NCI-H1930 (cell line): ENCODE results near the gene DESI1.
"Not testable (repeated sequence)": the region's sequence is repeated elsewhere in the genome, so short reads cannot be mapped to it uniquely, and the experiment has no call there.

ENCODE experiments used
- DNase-seq, 2 experiments: peaks; one replicate each; lab custom pipeline; 2025; lab: John Stamatoyannopoulos, UW

DESI1 gene

DNA sequence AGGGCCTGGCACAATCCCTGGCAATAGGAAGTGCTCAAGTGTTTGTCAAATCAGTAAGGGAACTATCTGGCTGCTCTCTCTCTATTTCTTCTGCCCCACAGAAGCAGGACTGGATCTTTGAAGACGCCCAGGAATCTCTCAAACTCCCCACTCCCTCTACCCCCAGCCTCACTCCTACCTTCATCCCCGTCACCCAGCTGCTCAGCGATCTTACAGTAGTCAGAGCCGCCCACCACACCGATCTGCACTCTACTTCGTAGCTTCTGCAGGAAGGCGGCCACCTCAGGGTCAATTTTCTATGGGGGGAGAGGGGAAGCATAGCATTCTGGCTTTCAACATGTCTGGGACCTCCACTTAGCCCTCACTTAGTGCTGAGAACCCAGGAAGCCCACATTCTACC, 34.9 kb downstream of the DESI1 start:
- DNase-seq: no peak

- DNase-seq: no peak
These were observed 36.0 kb downstream of the DESI1 start for GRCh38 chr22:41584881-41585280.

GRCh38 chr22:41582694-41583093, 38.1 kb downstream of the DESI1 start:
- no peak for DNase-seq

DNA sequence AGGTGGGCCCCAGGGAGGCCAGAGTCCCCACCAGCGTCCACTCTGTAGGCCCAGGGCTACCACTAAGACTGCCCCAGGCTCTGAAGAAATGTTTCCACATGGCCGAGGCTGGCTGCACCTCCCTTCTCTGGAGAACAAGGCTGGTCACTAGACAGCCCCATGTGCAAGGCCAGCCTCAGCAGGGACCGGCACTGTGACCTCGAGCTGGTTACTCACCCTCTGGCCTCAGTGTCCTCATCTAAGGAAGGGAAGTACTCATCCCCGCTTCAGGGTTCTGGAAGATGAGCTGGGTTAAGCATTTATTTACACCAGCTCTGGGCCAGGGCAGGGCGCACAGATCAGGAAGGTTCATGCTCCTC, 40.9 kb downstream of the DESI1 start:
- DNase-seq: no peak

- no peak for DNase-seq
These were observed 41.4 kb downstream of the DESI1 start for GRCh38 chr22:41579297-41579996.

GRCh38 chr22:41578818-41579217, 42.0 kb downstream of the DESI1 start:
- DNase-seq: no peak

DNA sequence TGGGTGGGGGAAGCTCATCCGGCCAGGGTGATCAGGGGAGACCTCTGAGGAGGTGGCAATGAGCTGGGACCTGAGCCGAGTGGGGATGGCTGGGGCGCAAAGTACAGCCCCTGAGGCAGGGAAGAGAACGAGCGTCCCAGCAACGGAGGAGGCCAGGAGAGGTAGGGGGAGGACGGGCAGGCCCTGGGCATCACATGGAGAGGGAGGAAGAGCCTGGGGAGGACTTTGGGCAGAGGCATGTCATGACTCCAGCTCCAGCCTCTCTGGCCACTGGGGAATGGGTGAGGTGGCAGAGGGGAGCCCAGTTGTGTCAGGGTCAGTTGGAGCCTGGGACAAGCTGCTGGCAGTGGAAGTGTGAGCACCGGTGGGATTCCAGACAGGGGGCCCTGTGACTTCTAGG, 42.7 kb downstream of the DESI1 start:
- no peak for DNase-seq

GRCh38 chr22:41576877-41577276, 44.0 kb downstream of the DESI1 start:
- DNase-seq: peak; percentile 39 to 50

DNA sequence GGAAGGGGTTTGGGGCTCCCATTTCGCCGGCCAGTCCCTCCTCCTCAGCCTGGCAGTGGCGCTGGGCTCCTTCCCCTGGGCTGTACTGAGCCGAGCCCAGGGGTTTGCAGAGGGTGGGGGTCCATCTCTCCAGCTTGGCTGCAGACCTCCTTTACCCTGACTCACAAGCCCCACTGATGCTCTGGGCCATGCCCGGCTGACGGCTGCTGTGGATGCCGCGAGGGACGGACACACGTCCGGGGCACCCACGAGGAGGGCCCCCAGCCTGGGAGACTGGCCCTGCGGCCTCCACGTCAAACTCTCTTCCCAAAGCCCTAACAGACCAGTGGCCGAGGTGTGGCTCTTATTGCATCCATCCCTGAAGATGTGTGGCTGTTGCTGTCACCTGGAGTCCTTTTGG, 45.3 kb downstream of the DESI1 start:
- DNase-seq: no peak

- DNase-seq: no peak
These were observed 45.9 kb downstream of the DESI1 start for GRCh38 chr22:41574847-41575381.

DNA sequence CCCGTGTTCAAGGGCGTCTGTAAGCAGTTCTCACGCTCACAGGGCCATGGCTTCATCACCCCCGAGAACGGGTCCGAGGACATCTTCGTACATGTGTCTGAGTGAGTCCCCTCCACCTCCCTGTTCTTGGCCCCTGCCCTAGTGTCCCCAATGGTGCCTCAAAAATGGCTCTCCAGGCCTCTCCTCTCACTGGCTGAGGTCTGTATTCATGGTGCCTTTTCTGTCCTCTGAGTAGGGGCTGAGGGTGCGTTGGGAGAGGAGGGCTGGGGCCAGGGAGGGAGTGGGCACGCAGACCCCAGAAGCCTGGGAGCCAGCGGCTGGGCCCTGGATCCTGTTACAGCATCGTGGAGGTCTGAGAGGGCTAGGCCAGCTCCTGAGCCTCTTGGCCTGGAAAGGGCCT, 47.2 kb downstream of the DESI1 start:
- DNase-seq: no peak

GRCh38 chr22:41572305-41572704, 48.5 kb downstream of the DESI1 start:
- DNase-seq: not testable (repeated sequence)

DNA sequence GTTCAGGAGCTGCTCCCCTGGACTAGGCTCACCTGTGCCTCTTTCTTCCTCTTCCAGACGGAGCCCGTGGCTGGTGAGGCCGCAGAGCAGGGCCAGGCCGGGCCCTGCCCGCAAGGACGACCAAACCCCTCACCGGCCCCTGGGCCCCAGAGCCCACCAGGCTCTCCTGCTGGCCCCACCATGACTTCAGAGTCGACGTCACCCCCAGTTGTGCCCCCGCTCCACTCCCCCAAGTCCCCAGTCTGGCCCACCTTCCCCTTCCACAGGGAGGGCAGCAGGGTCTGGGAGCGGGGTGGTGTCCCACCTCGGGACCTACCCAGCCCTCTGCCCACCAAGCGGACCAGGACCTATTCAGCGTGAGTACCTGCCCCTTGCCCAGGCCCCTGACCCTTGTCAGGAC, 49.1 kb downstream of the DESI1 start:
- DNase-seq: no peak

- no peak for DNase-seq
These were observed 50.6 kb downstream of the DESI1 start for GRCh38 chr22:41570221-41570620.

GRCh38 chr22:41568811-41569210, 52.0 kb downstream of the DESI1 start:
- DNase-seq: no peak

DNA sequence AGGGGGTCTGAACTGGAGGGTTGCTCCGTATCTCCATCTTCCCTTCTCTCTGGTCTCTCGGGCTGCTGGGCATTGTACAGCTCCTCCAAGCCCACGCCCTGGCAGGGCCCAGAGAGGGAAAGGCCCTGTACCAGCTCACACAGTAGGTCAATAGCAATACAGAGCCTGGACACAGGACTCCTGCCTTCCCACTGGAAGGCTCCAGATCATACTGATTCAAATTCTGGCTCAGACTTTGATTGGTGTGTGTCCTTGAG, 53.4 kb downstream of the DESI1 start:
- DNase-seq: no peak

DNA sequence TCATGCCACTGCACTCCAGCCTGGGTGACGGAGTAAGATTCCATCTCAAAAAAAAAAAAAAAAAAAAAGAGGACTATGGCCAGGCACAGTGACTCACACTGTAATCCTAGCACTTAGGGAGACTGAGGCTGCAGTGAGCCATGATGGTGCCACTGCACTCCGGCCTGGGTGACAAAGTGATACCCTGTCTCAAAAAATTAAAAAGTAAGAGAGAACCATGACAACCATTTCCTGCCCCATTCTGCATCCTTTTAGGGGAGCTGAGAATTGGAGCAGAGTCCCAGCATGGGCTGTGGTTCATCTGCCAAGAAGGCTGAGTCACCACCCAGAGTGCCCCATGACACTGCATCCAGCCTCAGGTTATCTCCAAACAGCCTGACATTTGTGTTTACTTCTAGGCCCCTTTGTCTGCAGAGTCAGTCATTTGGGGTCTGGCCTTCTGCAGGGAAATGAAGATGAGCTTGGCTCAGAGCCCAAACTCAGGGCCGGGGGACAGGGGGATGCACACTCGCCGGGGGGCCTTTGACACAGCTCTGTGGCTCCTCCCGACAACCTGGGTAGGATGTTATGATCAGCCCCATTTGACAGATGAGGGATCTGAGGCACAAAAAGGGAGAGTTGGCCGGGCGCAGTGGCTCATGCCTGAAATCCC, 55.3 kb downstream of the DESI1 start:
- DNase-seq: no peak

DNA sequence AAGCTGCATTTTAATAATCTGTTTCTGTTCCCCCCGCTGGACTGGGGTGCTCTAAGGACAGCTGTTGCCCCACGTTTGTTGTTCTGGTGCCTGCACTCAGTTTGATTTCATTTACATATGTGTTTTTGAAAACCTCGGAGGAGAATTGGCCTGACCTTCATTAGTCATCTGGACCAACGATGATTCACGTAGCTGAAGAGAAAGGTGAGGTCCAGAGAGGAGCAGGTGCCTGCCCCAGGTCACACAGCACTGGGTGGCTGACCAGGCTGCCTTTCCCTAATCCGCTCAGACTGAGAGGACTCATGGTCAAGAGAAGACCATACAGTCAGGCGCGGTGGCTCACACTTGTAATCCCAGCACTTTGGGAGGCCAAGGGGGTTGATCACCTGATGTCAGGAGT, 56.3 kb downstream of the DESI1 start:
- no peak for DNase-seq

DNA sequence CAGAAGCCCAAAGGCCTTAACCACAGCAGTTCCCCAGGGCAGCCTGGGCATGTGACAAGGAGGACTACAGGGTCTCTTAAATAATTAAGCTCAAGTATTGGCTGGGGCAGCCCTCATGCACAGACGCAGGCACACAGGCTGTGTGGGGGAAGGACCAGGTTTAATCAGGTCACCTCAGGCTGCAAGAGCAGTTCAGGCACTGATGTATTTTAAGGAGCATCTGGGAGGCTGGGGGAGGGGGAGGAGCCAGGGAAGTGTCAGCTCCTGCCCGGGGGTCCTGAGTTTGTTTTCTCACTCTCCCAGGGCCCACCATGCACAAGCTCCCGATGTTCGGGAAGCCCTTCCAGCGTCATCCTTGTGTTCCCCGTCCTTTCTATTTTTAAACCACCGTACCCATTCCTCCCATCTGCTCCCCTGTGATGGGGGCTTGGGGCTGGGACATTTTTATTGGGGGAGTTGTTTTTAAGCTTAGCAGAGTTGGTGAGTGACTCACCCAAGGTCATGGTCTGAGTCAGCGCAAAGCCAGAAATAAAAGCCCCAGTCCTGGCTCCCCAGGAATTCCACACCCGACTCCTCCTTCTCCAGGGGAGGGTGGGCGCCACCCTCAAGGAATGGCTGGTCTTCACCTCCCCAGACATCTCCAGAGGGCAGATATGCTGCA, 57.7 kb downstream of the DESI1 start:
- DNase-seq: no peak

GRCh38 chr22:41562461-41562860, 58.4 kb downstream of the DESI1 start:
- DNase-seq: no peak

GRCh38 chr22:41561788-41562187, 59.1 kb downstream of the DESI1 start:
- DNase-seq: no peak

DNA sequence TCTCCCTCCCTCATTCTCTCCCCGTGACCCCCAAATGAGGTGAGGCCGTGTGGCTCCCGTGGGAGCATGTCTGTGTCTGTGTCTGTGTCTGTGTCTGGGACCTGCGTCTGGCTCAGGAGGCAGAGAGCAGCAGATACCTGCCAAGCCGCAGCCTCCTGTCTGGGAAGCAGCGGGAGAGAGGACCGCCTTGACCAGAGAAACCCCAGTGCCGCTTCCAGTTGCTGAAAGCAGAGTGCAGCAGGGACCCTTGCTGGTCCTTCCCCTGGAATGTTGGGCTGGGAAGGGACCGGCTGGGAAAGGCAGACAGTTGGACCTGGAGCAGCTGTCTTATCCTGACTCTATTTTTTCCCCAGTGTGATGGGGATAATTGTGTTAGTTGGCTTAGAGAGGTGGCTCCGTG, 59.5 kb downstream of the DESI1 start:
- no peak for DNase-seq

- no peak for DNase-seq
These were observed 60.8 kb downstream of the DESI1 start for GRCh38 chr22:41560095-41560471.

GRCh38 chr22:41558241-41558630, 62.6 kb downstream of the DESI1 start:
- not testable (repeated sequence) for DNase-seq
